H1 (cell line): ENCODE results near the gene NUDT12. TPM values are rescaled to one million over a fixed set of nuclear protein-coding genes. Genes with fewer than 3 reads are reported as not detected.

Experiments
- CTCF ChIA-PET: fragments of 300-600 bp; sonication (Branson Sonifier 250); formaldehyde crosslinking; loops from one replicate; lab custom pipeline; 2021; ENCODE audit not compliant: partially characterized antibody; lab: Charles Lee
- POLR2A ChIA-PET: fragments of 300-600 bp; sonication (Branson Sonifier 250); formaldehyde crosslinking; loops from one replicate; lab custom pipeline; 2021; ENCODE audit warnings: inconsistent platforms; ENCODE audit not compliant: partially characterized antibody; lab: Charles Lee
- DNase-seq, 2 experiments: peaks; one replicate each; pipeline versions ENCODE4 v3.0.0 to v3.0.0-alpha.2; 2010 to 2022; ENCODE audit warnings: low spot score in 2 of 2, low read depth in 1 of 2, mixed read lengths in 1 of 2
- FAIRE-seq: peaks from 2 replicates; lab custom pipeline; 2011; peaks lifted over from hg19 to GRCh38; lab: Jason Lieb, UNC
- H2AFZ ChIP-seq: 2 replicates; pipeline ENCODE4 v1.8.1; 2012; ENCODE audit warnings: low read length, inconsistent platforms
- H2AK5ac ChIP-seq: 2 replicates; pipeline ENCODE4 v1.6.1; 2013; ENCODE audit warnings: low read depth, low read length
- H2BK120ac ChIP-seq: replicated peaks from 2 replicates; pipeline ENCODE3; 2013; ENCODE audit warnings: low read depth, low read length, inconsistent platforms
- H2BK12ac ChIP-seq: 2 replicates; pipeline ENCODE4 v1.6.1; 2013; ENCODE audit warnings: low read depth, low read length
- H2BK15ac ChIP-seq: 2 replicates; pipeline ENCODE4 v1.6.1; 2013; ENCODE audit warnings: low read length
- H2BK20ac ChIP-seq: 2 replicates; pipeline ENCODE4 v1.6.1; 2013; ENCODE audit warnings: low read length
- H2BK5ac ChIP-seq: 2 replicates; pipeline ENCODE4 v1.6.1; 2013; ENCODE audit warnings: low read depth, low read length
- H3K14ac ChIP-seq: 2 replicates; pipeline ENCODE4 v1.6.1; 2013; ENCODE audit warnings: inconsistent platforms; ENCODE audit not compliant: insufficient read length
- H3K18ac ChIP-seq: 2 replicates; pipeline ENCODE4 v1.6.1; 2013; ENCODE audit warnings: low read length; ENCODE audit errors: extremely low read depth
- H3K23ac ChIP-seq: 2 replicates; pipeline ENCODE4 v1.6.1; 2013; ENCODE audit warnings: inconsistent platforms; ENCODE audit not compliant: insufficient read length
- H3K23me2 ChIP-seq: 2 replicates; pipeline ENCODE4 v1.6.1; 2013; ENCODE audit warnings: low read depth, low read length
- H3K27ac ChIP-seq: 2 replicates; pipeline ENCODE4 v1.6.1; 2011; ENCODE audit warnings: low read depth, low read length, inconsistent platforms
- H3K27me3 ChIP-seq, 4 experiments: replicated peaks in 1 of 4; 1 replicate in 1 of 4; 2 replicates in 3 of 4; pipeline versions ENCODE4 v1.6.1 to v1.8.1; 2011 to 2013; ENCODE audit warnings: low read length in 3 of 4, mild to moderate bottlenecking in 3 of 4, inconsistent platforms in 2 of 4, mixed read lengths in 2 of 4, moderate library complexity in 1 of 4; ENCODE audit not compliant: control insufficient read depth in 3 of 4, insufficient read depth in 3 of 4; ENCODE audit errors: extremely low read depth in 1 of 4
- H3K36me3 ChIP-seq, 4 experiments: 2 replicates each; pipeline versions ENCODE4 v1.6.1 to v1.8.1; 2011 to 2013; ENCODE audit warnings: mild to moderate bottlenecking in 4 of 4, low read length in 3 of 4, moderate library complexity in 2 of 4, control low read depth in 1 of 4, inconsistent platforms in 1 of 4; ENCODE audit not compliant: insufficient read depth in 4 of 4, control insufficient read depth in 2 of 4
- H3K4ac ChIP-seq: replicated peaks from 2 replicates; pipeline ENCODE3; 2013; ENCODE audit warnings: low read length, low read depth, mixed read lengths, inconsistent platforms; ENCODE audit not compliant: insufficient read length
- H3K4me1 ChIP-seq, 4 experiments: replicated peaks in 1 of 4; 1 replicate in 1 of 4; 2 replicates in 3 of 4; pipeline versions ENCODE4 v1.6.1 to v1.8.1; 2011 to 2013; ENCODE audit warnings: low read length in 3 of 4, inconsistent platforms in 2 of 4, mixed read lengths in 1 of 4; ENCODE audit not compliant: insufficient read depth in 4 of 4, control insufficient read depth in 3 of 4
- H3K4me2 ChIP-seq, 2 experiments: 2 replicates each; pipeline versions ENCODE4 v1.6.1 to v1.8.1; 2011 to 2013; ENCODE audit warnings: low read depth in 2 of 2, low read length in 2 of 2, control low read depth in 1 of 2, inconsistent platforms in 1 of 2, mild to moderate bottlenecking in 1 of 2; ENCODE audit not compliant: insufficient read depth in 1 of 2
- H3K4me3 ChIP-seq, 4 experiments: fragments of 200-600, 300-600 bp in 1 of 4; sonication (generic), shearing (Covaris generic), sonication (Bioruptor Twin) in 1 of 4; 2 replicates each; pipeline versions ENCODE4 v1.5.1 to v1.8.1; 2011 to 2016; ENCODE audit warnings: low read length in 4 of 4, low read depth in 3 of 4, control low read depth in 2 of 4, inconsistent platforms in 2 of 4, mild to moderate bottlenecking in 2 of 4, mixed read lengths in 1 of 4, moderate library complexity in 1 of 4; ENCODE audit not compliant: insufficient read depth in 2 of 4; ENCODE audit errors: extremely low read depth in 1 of 4
- H3K56ac ChIP-seq: replicated peaks from 2 replicates; pipeline ENCODE3; 2013; ENCODE audit warnings: low read depth, mild to moderate bottlenecking, mixed read lengths, low read length, inconsistent platforms; ENCODE audit not compliant: insufficient read length
- H3K79me1 ChIP-seq: 2 replicates; pipeline ENCODE4 v1.6.1; 2013; ENCODE audit warnings: low read depth, low read length, control low read depth
- H3K79me2 ChIP-seq, 2 experiments: 2 replicates each; pipeline versions ENCODE4 v1.6.1 to v1.8.1; 2012 to 2013; ENCODE audit warnings: low read length in 2 of 2, mild to moderate bottlenecking in 2 of 2, inconsistent platforms in 1 of 2; ENCODE audit not compliant: insufficient read depth in 2 of 2, control insufficient read depth in 1 of 2
- H3K9ac ChIP-seq, 4 experiments: replicated peaks in 1 of 4; 1 replicate in 1 of 4; 2 replicates in 3 of 4; pipeline versions ENCODE4 v1.6.1 to v1.8.1; 2011 to 2013; ENCODE audit warnings: low read depth in 3 of 4, low read length in 3 of 4, control low read depth in 2 of 4, mild to moderate bottlenecking in 2 of 4, moderate library complexity in 2 of 4, inconsistent platforms in 1 of 4; ENCODE audit errors: extremely low read depth in 1 of 4
- H3K9me3 ChIP-seq, 2 experiments: 2 replicates each; pipeline versions ENCODE4 v1.6.1 to v1.8.1; 2012 to 2013; ENCODE audit warnings: mild to moderate bottlenecking in 2 of 2, moderate library complexity in 2 of 2, control low read depth in 1 of 2, inconsistent platforms in 1 of 2, low read depth in 1 of 2, low read length in 1 of 2, mixed read lengths in 1 of 2; ENCODE audit not compliant: insufficient read depth in 2 of 2
- H4K20me1 ChIP-seq, 2 experiments: replicated peaks in 1 of 2; 2 replicates each; pipeline versions ENCODE3 to v1.8.1; 2011 to 2013; ENCODE audit warnings: inconsistent platforms in 2 of 2, low read length in 2 of 2, mild to moderate bottlenecking in 1 of 2; ENCODE audit not compliant: insufficient read depth in 2 of 2, control insufficient read depth in 1 of 2
- H4K5ac ChIP-seq: 2 replicates; pipeline ENCODE4 v1.6.1; 2013; ENCODE audit warnings: low read length, low read depth, mixed read lengths, inconsistent platforms; ENCODE audit not compliant: insufficient read length
- H4K8ac ChIP-seq: 2 replicates; pipeline ENCODE4 v1.8.0; 2013; ENCODE audit warnings: mild to moderate bottlenecking, moderate library complexity, low read length, inconsistent platforms; ENCODE audit not compliant: insufficient read depth; ENCODE audit errors: extremely low read depth
- H4K91ac ChIP-seq: replicated peaks from 2 replicates; pipeline ENCODE3; 2013; ENCODE audit warnings: low read length, mixed read lengths, inconsistent platforms; ENCODE audit not compliant: insufficient read length
- CBX8 ChIP-seq: fragments of 300-800, 300-1000 bp; sonication (generic); IDR thresholded peaks from 2 replicates; pipeline ENCODE4 v1.7.1; 2016; ENCODE audit warnings: low read depth, low read length, borderline replicate concordance
- CHD1 ChIP-seq: IDR thresholded peaks from 2 replicates; pipeline ENCODE4 v1.6.1; 2012; ENCODE audit warnings: low read depth, low read length, improper control_type of control experiment
- CTCF ChIP-seq, 3 experiments: IDR thresholded peaks; 1 replicate in 2 of 3; 2 replicates in 1 of 3; pipeline versions ENCODE4 v1.5.1 to v1.6.1; 2011; ENCODE audit warnings: low read length in 3 of 3, mild to moderate bottlenecking in 3 of 3, inconsistent platforms in 2 of 3, low read depth in 1 of 3, moderate library complexity in 1 of 3; ENCODE audit not compliant: insufficient read depth in 1 of 3; ENCODE audit errors: control extremely low read depth in 1 of 3
- GABPA ChIP-seq: IDR thresholded peaks from 2 replicates; pipeline ENCODE4 v1.6.1; 2011; ENCODE audit warnings: mild to moderate bottlenecking, low read length, moderate library complexity, borderline replicate concordance; ENCODE audit not compliant: insufficient read depth
- MAX ChIP-seq: IDR thresholded peaks from 2 replicates; pipeline ENCODE4 v1.6.1; 2012; ENCODE audit warnings: inconsistent platforms
- RNF2 ChIP-seq: fragments of 200-900, 300-1000 bp; sonication (generic); IDR thresholded peaks from 2 replicates; pipeline ENCODE4 v1.7.1; 2016; ENCODE audit warnings: borderline replicate concordance, low read depth, mild to moderate bottlenecking, antibody characterized with exemption, low read length; ENCODE audit not compliant: poor library complexity, severe bottlenecking; ENCODE audit errors: missing control alignments
- SP2 ChIP-seq: IDR thresholded peaks from 2 replicates; pipeline ENCODE4 v1.6.1; 2012; ENCODE audit warnings: mild to moderate bottlenecking, low read length, inconsistent platforms
- WGBS, 2 experiments: shearing (Covaris generic) in 1 of 2; methylation state at CpG; one replicate each; pipeline versions ENCODE4 v1.1.6 to v1.1.7; 2013 to 2015; ENCODE audit warnings: low lambda C conversion rate in 2 of 2, mixed read lengths in 2 of 2, inconsistent platforms in 1 of 2, low coverage in 1 of 2, missing lambda C conversion rate in 1 of 2; ENCODE audit not compliant: insufficient replicate concordance in 2 of 2, insufficient coverage in 1 of 2, insufficient read length in 1 of 2; ENCODE audit errors: extremely low coverage in 1 of 2, missing lambda C conversion rate in 1 of 2; 5-methylcytosine and 5-hydroxymethylcytosine counted together
- polyA plus RNA-seq, 7 experiments: library from polyadenylated mRNA; depleted of rRNA in 3 of 7; stranded (reverse) in 5 of 7; unstranded in 2 of 7; fragments of >200 nt in 5 of 7; fragments of 200-250 nt in 2 of 7; gene quantifications; 1 replicate in 5 of 7; 2 replicates in 1 of 7; 4 replicates in 1 of 7; pipeline versions ENCODE4 v1.2.1 to v1.2.3, GENCODE V29; 2011 to 2013; ENCODE audit warnings: missing spikeins in 2 of 7, mixed read lengths in 2 of 7
- total RNA-seq: library from RNA; stranded (reverse); fragmentation: NEBNext Ultra II Directional; extraction: Animal tissue kit (Norgen Biotek cat#: 25700); gene quantifications from 2 replicates; pipeline ENCODE4 v1.2.1, GENCODE V29; 2021

Gene NUDT12
- total and polyA plus RNA-seq, 2 of the 8 experiments (the other 6 are each of a cell fraction or from before 2014, with no cell fraction given), result 3.6 to 12.5 TPM

- no peaks in the 10 kb centered on the region for H3K9me3 ChIP-seq
- POLR2A ChIA-PET, result no interaction called here
- H3K36me3 ChIP-seq, result no peaks in the 10 kb centered on the region
- H2BK120ac ChIP-seq, result no peak overlapping the region
- H2BK20ac ChIP-seq, result no peak overlapping the region
- H3K79me2 ChIP-seq, result no peaks in the 10 kb centered on the region
- no peak overlapping the region for H3K14ac ChIP-seq
- no peaks in the 10 kb centered on the region for H3K4me1 ChIP-seq
- FAIRE-seq (no peak), DNase-seq (no peak)
- TF ChIP-seq SP2 (no peak), MAX (no peak), RNF2 (no peak), CHD1 (no peak), CTCF (IDR thresholded peaks at IDR 0.05; ENCODE audit: control extremely low read depth in 1 of 3, insufficient read depth in 1 of 3, low read depth in 1 of 3, low read length in 3 of 3) (no peak), CBX8 (no peak), GABPA (no peak)
- no peaks in the 10 kb centered on the region for H3K79me1 ChIP-seq
- no peak overlapping the region for H3K4me3 ChIP-seq
- no peak overlapping the region for H2BK12ac ChIP-seq
- CTCF ChIA-PET, result no interaction called here
- no peak overlapping the region for H3K23ac ChIP-seq
- H3K23me2 ChIP-seq, result no peaks in the 10 kb centered on the region
- H2BK15ac ChIP-seq, result no peak overlapping the region
- H4K5ac ChIP-seq, result no peak overlapping the region
- no peak overlapping the region for H2AK5ac ChIP-seq
- H4K91ac ChIP-seq, result no peak overlapping the region
- no peak overlapping the region for H3K18ac ChIP-seq
- H2AFZ ChIP-seq, result no peak overlapping the region
- H3K9ac ChIP-seq, result no peak overlapping the region
- H3K27me3 ChIP-seq, result no peaks in the 10 kb centered on the region
- no peak overlapping the region for H3K4ac ChIP-seq
- no peaks in the 10 kb centered on the region for H4K20me1 ChIP-seq
- H3K56ac ChIP-seq, result no peak overlapping the region
- H3K27ac ChIP-seq, result no peak overlapping the region
- no peak overlapping the region for H4K8ac ChIP-seq
- no peak overlapping the region for H2BK5ac ChIP-seq
- WGBS, 2 experiments, result 84% methylated on average over 1 of the region's 1 CpG; no CpG with 5 or more reads in 1 of the 2 experiments
- H3K4me2 ChIP-seq, result no peak overlapping the region
Observed at GRCh38 chr5:103525361-103525760, 37.2 kb downstream of the NUDT12 start.
